Stomach smooth muscle (tissue), 2 donors: ENCODE measurements around the gene AJAP1.
"Not testable (repeated sequence)": the region's sequence is repeated elsewhere in the genome, so short reads cannot be mapped to it uniquely, and the experiment has no call there.

Experiments
- H3K27ac ChIP-seq: one replicate; pipeline ENCODE4 v1.7.0; 2013; ENCODE audit warnings: mild to moderate bottlenecking, low read length, inconsistent platforms
- H3K27me3 ChIP-seq, 2 donors: one replicate each; pipeline ENCODE4 v1.7.0; 2013; ENCODE audit warnings: low read length in 2 of 2; ENCODE audit not compliant: insufficient read depth in 2 of 2, control insufficient read depth in 1 of 2
- H3K36me3 ChIP-seq, 2 donors: one replicate each; pipeline ENCODE4 v1.7.0; 2013; ENCODE audit warnings: low read length in 2 of 2; ENCODE audit not compliant: control insufficient read depth in 2 of 2, insufficient read depth in 2 of 2
- H3K4me1 ChIP-seq: one replicate; pipeline ENCODE4 v1.7.0; 2013; ENCODE audit warnings: low read length; ENCODE audit not compliant: control insufficient read depth, insufficient read depth
- H3K4me3 ChIP-seq, 2 donors: one replicate each; pipeline ENCODE4 v1.7.0; 2013; ENCODE audit warnings: low read length in 2 of 2
- H3K9ac ChIP-seq, 2 donors: one replicate each; pipeline ENCODE4 v1.7.0; 2013; ENCODE audit warnings: low read length in 2 of 2, mild to moderate bottlenecking in 1 of 2
- H3K9me3 ChIP-seq, 2 donors: one replicate each; pipeline ENCODE4 v1.7.0; 2013; ENCODE audit warnings: low read length in 2 of 2; ENCODE audit not compliant: control insufficient read depth in 2 of 2
- donor health status: healthy.
- donor health status: Pancreatic carcinoma.

Gene AJAP1

GRCh38 chr1:4657960-4658541 is 3.6 kb downstream of the AJAP1 start:
- Histone ChIP-seq H3K9me3 (no peaks in the 10 kb centered on the region), H3K4me3 (no peak overlapping the region), H3K27ac (no peak overlapping the region), H3K9ac (no peak overlapping the region), H3K4me1 (peaks cover 12% of the 10 kb centered on the region), H3K36me3 (no peaks in the 10 kb centered on the region), H3K27me3 (peaks cover 44 to 45% of the 10 kb centered on the region in 2 donors)

- H3K4me3 ChIP-seq = no peak overlapping the region
Observed at GRCh38 chr1:4658643-4659628, 4.5 kb downstream of the AJAP1 start.

DNA sequence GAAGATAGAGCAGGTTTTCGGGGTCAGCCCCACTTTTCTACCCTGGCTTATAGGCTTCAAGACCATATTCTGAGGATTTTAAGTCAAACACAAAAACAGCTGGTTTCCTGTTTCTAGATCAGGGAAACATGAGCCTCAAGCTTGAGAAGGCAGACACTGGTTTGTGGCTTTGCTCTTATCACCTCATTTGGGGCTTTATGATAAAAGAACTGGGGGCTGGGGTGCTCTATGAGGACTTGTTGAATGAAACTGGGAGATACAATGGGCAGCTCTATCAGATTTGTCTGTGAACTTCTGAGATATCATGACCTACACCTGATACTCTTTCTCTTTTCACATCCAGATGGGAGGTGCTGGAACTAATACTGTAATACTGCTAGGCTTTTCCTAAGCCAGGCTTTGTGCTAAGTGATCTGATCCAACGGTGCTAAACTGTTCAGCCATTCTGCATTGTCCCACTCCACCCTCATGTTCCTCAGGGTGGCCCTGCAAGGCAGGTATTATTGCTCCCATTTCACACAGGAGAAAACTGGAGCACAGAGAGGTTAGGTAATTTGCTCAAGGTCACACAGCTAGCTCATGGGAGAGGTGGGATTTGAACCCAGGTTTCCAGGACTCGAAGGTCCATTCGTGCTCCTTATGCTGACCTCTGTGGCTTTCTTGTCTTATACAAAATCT is 6.6 kb downstream of the AJAP1 start:
- H3K27me3 ChIP-seq = peaks cover 31 to 45% of the 10 kb centered on the region in 2 donors
- H3K4me3 ChIP-seq = no peak overlapping the region
- no peak overlapping the region for H3K27ac ChIP-seq
- no peaks in the 10 kb centered on the region for H3K9me3 ChIP-seq
- no peak overlapping the region for H3K9ac ChIP-seq
- H3K36me3 ChIP-seq = no peaks in the 10 kb centered on the region
- no peaks in the 10 kb centered on the region for H3K4me1 ChIP-seq

More at GRCh38 chr1:4658643-4659628, 4.5 kb downstream of the AJAP1 start:
- Histone ChIP-seq H3K27me3 (peaks cover 39 to 42% of the 10 kb centered on the region in 2 donors), H3K9me3 (no peaks in the 10 kb centered on the region), H3K9ac (no peak overlapping the region), H3K36me3 (no peaks in the 10 kb centered on the region), H3K4me1 (peaks cover 8% of the 10 kb centered on the region), H3K27ac (no peak overlapping the region)

GRCh38 chr1:4661595-4661917 is 7.1 kb downstream of the AJAP1 start:
- Histone ChIP-seq H3K4me3 (no peak overlapping the region), H3K9ac (no peak overlapping the region), H3K27ac (no peak overlapping the region), H3K27me3 (peaks cover 26 to 42% of the 10 kb centered on the region in 2 donors), H3K4me1 (no peaks in the 10 kb centered on the region), H3K9me3 (no peaks in the 10 kb centered on the region), H3K36me3 (no peaks in the 10 kb centered on the region)

- Histone ChIP-seq H3K36me3 (no peaks in the 10 kb centered on the region), H3K27ac (no peak overlapping the region), H3K27me3 (peaks cover 20 to 37% of the 10 kb centered on the region in 2 donors), H3K4me1 (no peaks in the 10 kb centered on the region), H3K9ac (no peak overlapping the region), H3K4me3 (no peak overlapping the region), H3K9me3 (no peaks in the 10 kb centered on the region)
Observed at GRCh38 chr1:4662168-4662567, 7.8 kb downstream of the AJAP1 start.

DNA sequence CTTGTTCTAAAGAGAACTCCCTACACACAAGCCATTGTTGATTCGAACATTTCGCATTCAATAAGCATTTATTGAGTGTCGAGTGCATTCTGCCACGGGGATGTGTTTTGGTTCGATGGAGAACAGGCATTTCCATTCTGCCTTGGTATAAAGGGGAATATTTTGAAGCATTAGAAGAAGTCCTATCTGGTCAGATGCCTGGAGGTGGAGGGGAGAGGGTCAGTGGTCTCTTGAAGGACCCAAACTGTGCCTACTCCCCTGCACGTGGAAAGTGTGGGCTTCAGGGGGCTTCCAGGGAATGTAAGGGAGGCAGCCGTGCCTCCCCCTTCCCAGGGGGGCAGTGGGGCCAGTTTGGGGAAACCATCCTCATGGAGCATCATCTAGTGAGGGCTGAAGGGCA is 8.3 kb downstream of the AJAP1 start:
- Histone ChIP-seq H3K9ac (no peak overlapping the region), H3K4me3 (no peak overlapping the region), H3K27ac (no peak overlapping the region), H3K9me3 (no peaks in the 10 kb centered on the region), H3K4me1 (no peaks in the 10 kb centered on the region), H3K36me3 (no peaks in the 10 kb centered on the region), H3K27me3 (peaks cover 19 to 37% of the 10 kb centered on the region in 2 donors)

DNA sequence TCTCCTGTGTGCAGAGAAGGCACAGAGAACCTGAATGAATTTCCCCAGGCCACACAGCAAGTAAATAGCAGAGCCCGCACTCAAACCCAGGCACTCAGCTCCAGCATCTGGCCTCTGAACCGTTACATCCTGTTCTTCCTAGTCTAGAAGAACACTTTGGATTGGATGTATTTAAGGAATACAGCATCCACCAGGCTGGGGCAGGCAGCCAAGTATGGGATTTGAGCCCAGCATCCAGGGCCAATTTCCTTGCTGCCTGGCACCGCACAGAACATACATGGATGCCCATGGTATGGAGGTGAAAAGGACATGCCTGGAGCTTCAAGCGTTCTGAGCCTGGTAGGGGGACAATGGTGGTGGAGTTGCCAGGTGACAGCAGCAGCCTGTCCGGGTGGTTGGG is 9.7 kb downstream of the AJAP1 start:
- Histone ChIP-seq H3K9ac (no peak overlapping the region), H3K27ac (no peak overlapping the region), H3K9me3 (no peaks in the 10 kb centered on the region), H3K36me3 (no peaks in the 10 kb centered on the region), H3K4me1 (no peaks in the 10 kb centered on the region), H3K27me3 (peaks cover 10 to 26% of the 10 kb centered on the region in 2 donors), H3K4me3 (no peak overlapping the region)

- H3K27ac ChIP-seq = no peak overlapping the region
- H3K4me1 ChIP-seq = no peaks in the 10 kb centered on the region
- no peak overlapping the region for H3K9ac ChIP-seq
- H3K36me3 ChIP-seq = no peaks in the 10 kb centered on the region
- H3K9me3 ChIP-seq = no peaks in the 10 kb centered on the region
- no peak overlapping the region for H3K4me3 ChIP-seq
- H3K27me3 ChIP-seq = peaks cover 10 to 22% of the 10 kb centered on the region in 2 donors
Observed at GRCh38 chr1:4664606-4665005, 10.2 kb downstream of the AJAP1 start.

DNA sequence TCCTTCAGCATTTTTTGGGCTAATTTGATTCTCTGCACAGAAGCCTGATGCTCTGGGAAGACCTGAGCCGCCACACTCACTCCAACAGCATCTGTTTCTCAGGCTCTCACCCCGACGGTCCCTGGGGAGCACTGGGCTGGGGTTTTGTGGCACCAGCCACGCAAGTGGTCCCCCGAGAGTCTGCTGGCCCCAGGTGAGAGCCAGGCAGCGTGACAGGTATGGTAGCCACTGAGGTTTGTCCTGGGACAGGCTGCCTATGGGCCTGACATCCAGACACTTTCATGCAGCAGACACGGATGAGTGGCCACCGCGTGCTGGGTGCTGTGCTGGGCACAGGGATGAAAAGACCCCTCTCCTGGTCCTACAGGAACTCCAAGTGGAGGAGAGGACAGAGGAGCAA is 11.0 kb downstream of the AJAP1 start:
- H3K4me3 ChIP-seq = no peak overlapping the region
- no peak overlapping the region for H3K9ac ChIP-seq
- no peaks in the 10 kb centered on the region for H3K9me3 ChIP-seq
- H3K4me1 ChIP-seq = no peaks in the 10 kb centered on the region
- H3K36me3 ChIP-seq = no peaks in the 10 kb centered on the region
- H3K27ac ChIP-seq = no peak overlapping the region
- peaks cover 10 to 20% of the 10 kb centered on the region in 2 donors for H3K27me3 ChIP-seq

DNA sequence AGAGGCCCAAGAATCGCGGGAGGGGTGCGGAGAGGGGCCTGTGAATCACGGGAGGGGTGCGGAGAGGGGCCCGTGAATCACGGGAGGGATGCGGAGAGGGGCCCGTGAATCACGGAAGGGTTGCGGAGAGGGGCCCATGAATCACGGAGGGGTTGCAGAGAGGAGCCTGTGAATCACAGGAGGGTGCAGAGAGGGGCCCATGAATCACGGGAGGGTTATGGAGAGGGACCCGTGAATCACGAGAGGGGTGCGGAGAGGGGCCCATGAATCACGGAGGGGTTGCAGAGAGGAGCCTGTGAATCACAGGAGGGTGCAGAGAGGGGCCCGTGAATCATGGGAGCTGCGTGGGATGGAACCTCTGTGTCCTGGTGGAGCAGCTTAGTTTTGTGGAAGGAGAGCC is 12.3 kb downstream of the AJAP1 start:
- H3K4me1 ChIP-seq, H3K9me3 ChIP-seq, H3K4me3 ChIP-seq, H3K36me3 ChIP-seq, H3K9ac ChIP-seq, H3K27ac ChIP-seq: not testable (repeated sequence)
- H3K27me3 ChIP-seq = peaks cover 5 to 14% of the 10 kb centered on the region in 2 donors
